ENCODE results near the gene CYP24A1.

DNA sequence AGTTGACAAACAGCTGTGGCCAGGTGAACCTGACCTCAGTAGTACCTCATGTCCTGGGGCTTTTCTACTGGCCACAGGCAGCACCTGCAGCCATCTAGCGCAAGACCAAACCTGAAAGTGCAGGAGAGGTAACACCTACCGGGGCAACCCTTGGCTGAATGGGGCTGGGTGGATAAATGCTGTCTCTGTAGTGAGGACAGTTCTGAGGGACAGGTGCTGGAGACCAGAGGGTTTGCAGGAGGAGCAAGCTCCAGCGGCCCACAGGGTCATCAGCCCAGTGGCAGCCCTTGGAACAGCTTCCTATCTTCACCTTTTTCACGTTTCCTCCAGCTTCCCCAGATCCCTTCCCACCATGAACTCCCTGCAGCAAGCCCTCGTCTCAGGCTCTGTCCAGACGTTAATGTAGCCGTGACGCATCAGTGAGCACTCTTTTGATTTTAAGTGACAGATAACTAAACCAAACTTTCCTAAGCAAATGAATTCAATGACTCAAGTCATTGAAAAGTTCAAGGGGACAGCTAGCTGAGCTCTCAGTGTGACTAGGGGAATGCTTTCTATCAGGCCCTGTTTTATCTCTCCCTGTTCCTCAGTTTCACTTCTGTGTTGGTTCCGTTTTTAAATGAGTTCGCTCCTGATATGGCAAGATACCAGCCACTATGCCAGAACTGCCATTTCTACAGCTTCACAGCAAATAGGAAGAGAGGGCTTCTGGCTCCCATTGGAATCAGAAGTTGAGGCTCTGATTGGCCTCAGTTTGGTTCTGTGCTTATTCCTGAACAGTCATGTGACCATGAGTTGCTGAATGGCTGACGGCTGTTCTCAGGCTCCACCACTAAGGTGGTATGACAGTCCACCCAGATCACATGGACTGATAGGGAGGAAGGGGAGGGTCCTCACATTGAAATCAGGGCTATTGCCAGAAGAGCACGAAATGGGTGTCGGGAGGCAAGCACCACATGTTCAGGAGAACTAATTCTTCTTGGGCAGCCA is 22.0 kb upstream of the CYP24A1 start:
- TF ChIP-seq POLR2A (IDR thresholded peaks at IDR 0.05; ENCODE audit: low read depth, low read length): no peak
- no peak for TF ChIP-seq TAF1 (IDR thresholded peaks at IDR 0.05; ENCODE audit: borderline replicate concordance, low read depth, low read length)
- TF ChIP-seq POLR2AphosphoS5 (IDR thresholded peaks at IDR 0.05; ENCODE audit: low read depth, low read length): no peak

All from GM12892 (cell line).